ENCODE data around the gene CCL4.
"Not testable (repeated sequence)": the region's sequence is repeated elsewhere in the genome, so short reads cannot be mapped to it uniquely, and the experiment has no call there.

CCL4 gene

GRCh38 chr17:36118477-36119353 is 15.1 kb downstream of the CCL4 start:
- DNase-seq, result no peak

- no peak for DNase-seq
These were observed 16.6 kb downstream of the CCL4 start for GRCh38 chr17:36120221-36120620.

- not testable (repeated sequence) for DNase-seq
These were observed 17.5 kb downstream of the CCL4 start for GRCh38 chr17:36121099-36121498.

GRCh38 chr17:36123431-36123830 is 19.8 kb downstream of the CCL4 start:
- no peak for DNase-seq

GRCh38 chr17:36124879-36125824 is 21.5 kb downstream of the CCL4 start:
- DNase-seq, result no peak

GRCh38 chr17:36127199-36127893 is 23.7 kb downstream of the CCL4 start:
- no peak for DNase-seq

- no peak for DNase-seq
These were observed 24.3 kb downstream of the CCL4 start for GRCh38 chr17:36127911-36128310.

GRCh38 chr17:36128411-36128978 is 24.9 kb downstream of the CCL4 start:
- no peak for DNase-seq

- DNase-seq, result no peak
These were observed 26.0 kb downstream of the CCL4 start for GRCh38 chr17:36129616-36130015.

- DNase-seq, result no peak
These were observed 26.7 kb downstream of the CCL4 start for GRCh38 chr17:36130346-36130745.

GRCh38 chr17:36131421-36131820 is 27.8 kb downstream of the CCL4 start:
- no peak for DNase-seq

GRCh38 chr17:36131931-36132330 is 28.3 kb downstream of the CCL4 start:
- no peak for DNase-seq

GRCh38 chr17:36132421-36132831 is 28.8 kb downstream of the CCL4 start:
- DNase-seq, result no peak

- DNase-seq, result no peak
These were observed 30.1 kb downstream of the CCL4 start for GRCh38 chr17:36133602-36134236.

GRCh38 chr17:36135465-36135864 is 31.8 kb downstream of the CCL4 start:
- DNase-seq, result no peak

- no peak for DNase-seq
These were observed 32.4 kb downstream of the CCL4 start for GRCh38 chr17:36136036-36136435.

GRCh38 chr17:36136439-36136838 is 32.8 kb downstream of the CCL4 start:
- no peak for DNase-seq

- DNase-seq, result no peak
These were observed 38.6 kb downstream of the CCL4 start for GRCh38 chr17:36142235-36142634.

- no peak for DNase-seq
These were observed 39.2 kb downstream of the CCL4 start for GRCh38 chr17:36142806-36143205.

- no peak for DNase-seq
These were observed 40.4 kb downstream of the CCL4 start for GRCh38 chr17:36144014-36144413.

GRCh38 chr17:36144981-36145729 is 41.5 kb downstream of the CCL4 start:
- no peak for DNase-seq

All from left hindlimb (tissue), 1 donor.